ENCODE measurements around the gene ID4.
A peak's percentile ranks its signal among the peaks of the same experiment; 100 is the strongest.

ID4 gene, protein sequence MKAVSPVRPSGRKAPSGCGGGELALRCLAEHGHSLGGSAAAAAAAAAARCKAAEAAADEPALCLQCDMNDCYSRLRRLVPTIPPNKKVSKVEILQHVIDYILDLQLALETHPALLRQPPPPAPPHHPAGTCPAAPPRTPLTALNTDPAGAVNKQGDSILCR

DNA sequence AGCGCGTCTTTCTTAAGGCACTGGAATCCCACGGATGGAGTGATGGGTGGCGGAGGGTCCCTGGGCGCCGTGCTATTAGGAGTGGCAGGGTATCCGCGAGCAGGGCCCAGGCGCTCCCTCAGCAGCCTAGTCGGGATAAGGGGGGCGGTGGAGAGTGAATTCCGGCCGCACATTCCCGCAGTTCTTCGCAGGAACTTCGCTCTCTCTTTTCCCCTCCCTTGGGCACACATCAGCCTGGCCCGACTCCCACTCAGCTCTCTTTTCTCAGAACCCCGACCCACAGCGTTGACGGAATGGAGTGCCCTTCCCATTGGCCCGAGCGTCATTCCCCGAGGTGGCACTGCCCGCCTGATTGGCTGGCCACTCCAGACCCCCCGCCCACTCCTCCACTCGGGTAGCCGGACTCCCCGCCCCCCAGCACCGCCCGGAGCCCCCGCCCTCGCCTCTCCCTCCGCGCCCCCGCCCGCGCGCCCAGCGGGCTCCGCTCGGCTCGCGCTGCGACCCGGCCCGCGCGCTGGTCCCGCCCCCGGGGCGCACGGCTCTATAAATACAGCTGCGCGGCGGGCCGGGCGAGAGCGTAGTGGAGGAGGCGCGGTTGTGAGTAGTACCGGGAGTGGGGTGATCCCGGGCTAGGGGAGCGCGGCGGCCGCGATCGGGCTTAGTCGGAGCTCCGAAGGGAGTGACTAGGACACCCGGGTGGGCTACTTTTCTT, at the start of gene ID4:
Gene ID4, plus strand, starts transcription at position 572 of the 712 bp plus-strand sequence. CDS start 385 bp downstream, outside the sequence.
- DNase-seq (ENCODE audit: low read depth in 2 of 3, low spot score in 1 of 3), result no peak

DNA sequence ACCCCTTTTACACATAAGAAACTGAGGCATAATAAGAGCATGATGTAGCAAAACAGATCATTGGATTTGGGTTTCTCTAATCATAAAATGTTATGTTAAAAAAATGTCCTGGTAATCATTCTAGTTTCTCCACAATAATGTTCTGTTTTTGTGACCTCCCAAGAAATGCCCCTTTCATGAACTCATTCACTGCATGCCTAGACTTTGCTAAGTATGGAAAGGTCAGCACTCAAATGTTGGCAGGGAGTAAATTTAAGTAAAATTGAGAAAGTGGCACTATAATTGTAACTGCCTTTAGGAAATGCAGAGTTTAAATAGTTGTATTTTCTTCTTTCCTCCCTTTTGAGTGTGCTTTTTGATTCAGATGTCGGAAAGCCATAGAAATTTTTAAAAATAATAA, 48.5 kb upstream of the ID4 start:
- no peak for DNase-seq (ENCODE audit: low read depth in 2 of 3, low spot score in 1 of 3)

DNA sequence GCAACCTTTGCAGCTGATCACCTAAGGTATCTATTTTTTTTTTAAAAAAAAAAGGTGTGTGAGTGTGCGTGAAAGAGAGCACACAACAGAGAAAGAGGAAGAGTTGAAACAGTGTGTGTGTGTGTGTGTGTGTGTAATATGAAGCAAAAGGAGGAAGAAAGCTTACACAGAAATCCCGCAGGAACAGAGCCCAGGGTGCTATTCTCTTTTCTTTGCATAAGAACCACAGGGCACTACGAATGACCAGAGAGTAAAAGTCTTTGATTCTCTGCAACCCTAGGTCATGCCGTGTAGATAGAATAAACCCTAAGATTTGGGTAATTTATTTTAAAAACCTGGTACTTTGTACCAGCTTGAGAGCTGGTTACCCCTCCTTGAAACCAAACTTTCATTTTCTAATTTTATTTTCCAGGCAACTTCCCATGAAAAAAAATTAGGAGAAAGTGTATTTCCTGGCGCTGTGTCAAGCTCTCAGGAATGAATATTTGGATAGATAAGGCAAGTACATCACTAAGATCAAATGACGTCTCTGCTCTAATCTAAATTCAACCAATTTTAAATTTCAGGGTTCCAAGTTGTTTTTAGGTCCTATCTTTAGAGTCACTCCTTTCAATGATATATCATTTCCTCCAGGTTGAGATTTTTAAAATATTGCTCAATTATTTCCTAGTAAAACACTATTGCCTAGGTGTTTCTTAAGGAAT, 47.9 kb upstream of the ID4 start:
- no peak for DNase-seq (ENCODE audit: low read depth in 2 of 3, low spot score in 1 of 3)

DNA sequence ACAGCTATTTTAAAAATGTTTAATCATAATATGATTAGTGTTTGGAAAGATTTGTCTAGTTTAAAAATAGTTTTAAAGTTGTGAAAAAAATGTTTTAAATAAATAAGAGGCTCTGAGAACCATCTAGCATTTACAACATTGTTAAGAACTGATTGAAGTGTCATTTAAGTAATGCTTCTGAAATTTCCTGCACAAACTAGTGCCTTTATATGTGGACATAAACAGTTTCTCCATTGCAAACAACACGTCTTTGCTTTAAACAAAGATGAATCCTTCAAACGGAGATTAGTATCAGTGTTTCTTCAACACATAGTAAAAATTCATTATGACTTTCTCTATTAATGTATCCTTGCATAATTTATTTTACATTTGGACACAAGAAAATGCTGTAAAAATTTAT, 45.9 kb upstream of the ID4 start:
- DNase-seq (ENCODE audit: low read depth in 2 of 3, low spot score in 1 of 3), result no peak

DNA sequence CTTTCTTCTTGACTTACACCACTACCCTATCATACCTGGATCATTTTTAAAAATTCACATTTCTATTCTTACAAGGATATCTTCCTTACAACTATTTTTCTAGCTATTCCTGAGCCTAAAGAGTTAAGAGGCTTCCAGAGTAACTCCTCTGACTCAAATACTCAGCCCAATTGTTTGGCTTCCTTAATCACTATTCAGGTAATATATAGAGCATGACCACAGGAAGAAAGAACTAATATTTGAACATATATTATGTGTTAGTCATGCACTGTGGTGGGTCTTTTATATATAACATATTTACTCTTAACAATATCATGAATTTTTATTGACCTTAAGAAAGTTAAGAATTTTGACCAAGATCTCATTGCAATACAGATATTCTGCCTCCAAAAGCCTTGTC, 42.0 kb upstream of the ID4 start:
- no peak for DNase-seq (ENCODE audit: low read depth in 2 of 3, low spot score in 1 of 3)

DNA sequence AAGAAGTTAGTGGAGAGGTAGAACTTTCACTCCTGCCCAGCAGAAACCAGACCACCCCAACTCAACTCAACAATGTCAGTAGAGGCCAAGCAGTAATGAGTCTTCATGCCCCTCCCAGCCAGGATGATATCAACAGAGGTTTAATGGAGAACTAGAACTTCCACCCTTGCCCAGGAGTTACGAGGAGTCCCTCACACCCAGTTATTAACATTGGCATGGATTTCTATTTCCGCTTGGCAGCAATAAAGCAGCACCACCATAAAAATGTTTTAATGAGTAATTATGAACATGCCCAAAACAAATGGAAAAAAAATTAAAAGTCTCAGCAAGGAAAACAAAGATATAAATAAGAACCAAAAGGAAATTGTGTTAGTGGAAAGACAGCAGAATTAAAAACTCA, 40.7 kb upstream of the ID4 start:
- DNase-seq (ENCODE audit: low read depth in 2 of 3, low spot score in 1 of 3), result no peak

DNA sequence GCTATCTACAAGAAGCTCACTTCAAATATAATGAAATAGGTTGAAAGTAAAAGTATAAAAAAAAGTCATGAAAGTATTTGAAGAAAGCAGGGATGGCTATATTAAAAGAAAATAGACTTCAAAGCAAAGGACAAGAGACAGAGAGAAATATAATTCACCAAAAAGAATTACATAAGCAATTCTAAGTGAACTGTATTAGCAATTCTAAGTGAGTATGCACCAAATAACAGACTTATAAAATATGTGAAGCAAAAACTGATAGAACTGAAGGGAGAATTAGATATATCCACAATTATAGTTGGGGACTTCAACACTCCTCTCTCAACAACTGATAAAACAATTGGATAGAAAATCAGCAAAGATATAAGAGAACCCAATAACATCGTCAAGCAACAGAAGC, 38.8 kb upstream of the ID4 start:
- DNase-seq (ENCODE audit: low read depth in 2 of 3, low spot score in 1 of 3), result no peak

DNA sequence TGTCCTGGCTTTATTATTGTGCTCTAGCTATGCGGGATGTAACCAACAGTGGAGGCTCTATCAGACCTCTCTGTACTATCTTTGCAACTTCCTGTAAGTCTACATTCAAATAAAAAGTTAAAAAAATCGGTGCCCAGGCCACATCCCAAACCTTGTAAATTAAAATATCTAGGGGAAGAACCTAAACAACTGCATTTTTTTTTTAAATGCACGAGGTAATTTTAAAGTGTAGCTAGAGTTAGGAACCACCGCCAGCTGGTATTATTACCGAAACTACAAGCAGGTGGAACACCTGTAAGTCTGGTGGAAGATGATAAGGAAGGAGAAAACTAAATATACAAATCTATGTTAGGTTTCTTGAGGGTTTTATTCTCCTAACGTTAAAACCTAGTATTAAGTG, 34.5 kb upstream of the ID4 start:
- no peak for DNase-seq (ENCODE audit: low read depth in 2 of 3, low spot score in 1 of 3)

DNA sequence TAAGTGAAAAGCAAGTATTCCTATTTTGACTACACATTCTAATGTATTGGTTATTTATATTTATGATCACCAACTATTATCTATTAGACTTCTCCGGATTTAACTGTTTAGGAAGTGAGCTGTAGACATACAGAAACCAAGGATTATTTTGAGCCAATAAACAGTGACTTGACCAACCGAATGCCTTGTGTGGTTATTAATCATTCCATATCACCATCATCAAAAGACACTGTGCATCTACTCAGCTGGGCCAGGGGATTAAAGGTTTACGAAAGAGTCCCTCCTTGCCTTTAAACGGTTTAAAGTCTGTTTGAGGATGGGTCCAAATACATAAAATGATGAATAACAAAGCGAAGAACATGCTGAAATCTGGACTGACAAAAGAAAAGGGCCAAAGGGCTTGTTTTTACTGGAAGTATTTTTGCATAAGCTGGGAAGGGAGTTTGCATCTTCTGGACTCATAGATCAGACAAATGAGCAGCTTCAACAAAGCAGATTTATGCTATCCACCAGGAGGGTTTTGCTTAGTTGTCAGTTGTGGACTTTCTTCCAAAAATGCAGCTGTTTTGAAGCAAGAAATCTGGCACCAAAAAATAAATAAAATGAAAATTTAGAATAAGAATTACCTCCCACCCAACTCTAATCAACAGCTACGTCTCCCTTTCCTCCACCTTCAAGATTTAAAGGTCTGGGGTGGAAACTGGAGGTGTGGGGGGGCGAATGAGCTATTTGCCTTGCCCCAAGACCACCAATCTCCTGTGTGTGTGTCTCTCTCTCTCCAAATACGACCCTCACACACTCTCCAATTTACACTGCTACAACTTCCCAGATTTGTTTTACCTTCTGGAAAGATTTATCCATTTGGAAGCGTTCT, 33.6 kb upstream of the ID4 start:
- DNase-seq (ENCODE audit: low read depth in 2 of 3, low spot score in 1 of 3), result no peak

DNA sequence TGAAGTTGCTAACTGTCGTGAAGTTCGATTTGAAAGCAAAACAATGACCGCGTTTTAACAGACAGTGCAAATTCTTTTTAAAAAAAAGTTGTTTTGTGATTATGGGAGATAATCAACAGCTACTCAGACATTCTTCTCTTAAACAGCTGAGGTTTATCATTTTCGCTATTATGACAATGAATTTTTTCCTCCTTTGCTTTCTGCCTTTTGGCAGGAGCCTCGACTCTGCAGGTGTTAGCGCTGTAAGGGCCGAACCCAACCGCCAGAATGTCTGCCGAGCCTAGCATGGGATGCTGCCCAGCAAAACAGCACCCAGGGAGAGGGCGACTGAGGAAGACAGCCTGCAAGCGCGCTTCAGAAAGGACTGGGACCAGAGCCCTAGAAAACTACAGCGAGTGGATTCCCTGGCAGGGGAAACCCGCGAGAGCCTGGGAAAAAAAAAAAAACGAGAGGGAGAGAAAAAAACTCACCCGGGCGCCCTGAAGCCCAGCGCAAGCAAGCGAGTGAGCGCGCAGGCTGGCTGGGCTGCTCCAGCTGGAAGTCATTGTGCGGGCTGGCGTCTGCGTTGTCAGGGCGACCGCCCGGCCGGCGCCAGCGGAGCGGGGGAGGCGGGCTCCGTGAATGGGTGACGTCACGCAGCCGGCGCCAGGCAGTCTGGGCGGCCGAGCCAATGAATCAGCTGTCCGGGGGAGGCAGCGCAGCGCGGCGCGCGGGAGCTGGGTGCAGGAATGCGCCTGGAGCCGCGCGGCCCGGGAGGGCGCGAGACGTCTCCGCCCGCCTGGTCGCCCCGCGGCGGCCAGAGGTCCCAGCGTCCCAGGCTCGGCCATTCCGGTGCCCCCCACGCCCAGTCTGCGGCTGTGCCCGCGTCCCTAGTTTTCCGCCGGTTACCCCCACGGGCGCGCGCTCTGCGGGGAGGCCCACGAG, 32.7 kb upstream of the ID4 start:
- DNase-seq (ENCODE audit: low read depth in 2 of 3, low spot score in 1 of 3), result peak; percentile 59 to 61 (median 61)

DNA sequence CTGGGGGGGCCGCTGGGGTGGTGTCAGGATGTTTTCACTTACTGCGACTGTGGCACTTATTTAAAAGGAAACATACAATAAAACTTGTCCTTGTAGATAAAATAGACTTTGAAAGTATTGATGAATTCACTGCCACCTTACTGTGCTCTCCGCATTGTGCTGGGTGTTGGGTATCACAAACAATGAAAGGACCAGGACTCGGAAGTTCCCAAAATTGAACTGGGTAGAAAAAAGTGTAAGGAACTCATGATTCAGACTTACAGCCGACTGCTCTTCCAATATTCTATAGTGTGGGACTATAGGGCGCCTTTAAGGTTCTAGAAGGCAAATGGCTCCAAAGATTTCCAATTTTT, 32.1 kb upstream of the ID4 start:
- DNase-seq (ENCODE audit: low read depth in 2 of 3, low spot score in 1 of 3), result no peak

DNA sequence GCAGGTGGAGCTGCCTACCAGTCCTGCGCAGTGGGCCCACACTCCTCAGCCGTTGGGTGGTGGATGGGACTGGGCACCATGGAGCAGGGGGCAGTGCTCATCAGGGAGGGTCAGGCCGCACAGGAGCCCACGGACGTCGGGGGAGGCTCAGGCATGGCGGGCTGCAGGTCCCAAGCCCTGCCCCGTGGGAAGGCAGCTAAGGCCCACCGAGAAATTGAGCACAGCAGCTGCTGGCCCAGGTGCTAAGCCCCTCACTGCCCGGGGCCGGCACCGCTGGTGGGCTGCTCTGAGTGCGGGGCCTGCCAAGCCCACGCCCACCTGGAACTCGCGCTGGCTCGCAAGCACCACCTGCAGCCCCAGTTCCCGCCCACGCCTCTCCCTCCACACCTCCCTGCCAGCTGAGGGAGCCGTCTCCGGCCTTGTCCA, 30.2 kb upstream of the ID4 start:
- DNase-seq (ENCODE audit: low read depth in 2 of 3, low spot score in 1 of 3), result no peak

DNA sequence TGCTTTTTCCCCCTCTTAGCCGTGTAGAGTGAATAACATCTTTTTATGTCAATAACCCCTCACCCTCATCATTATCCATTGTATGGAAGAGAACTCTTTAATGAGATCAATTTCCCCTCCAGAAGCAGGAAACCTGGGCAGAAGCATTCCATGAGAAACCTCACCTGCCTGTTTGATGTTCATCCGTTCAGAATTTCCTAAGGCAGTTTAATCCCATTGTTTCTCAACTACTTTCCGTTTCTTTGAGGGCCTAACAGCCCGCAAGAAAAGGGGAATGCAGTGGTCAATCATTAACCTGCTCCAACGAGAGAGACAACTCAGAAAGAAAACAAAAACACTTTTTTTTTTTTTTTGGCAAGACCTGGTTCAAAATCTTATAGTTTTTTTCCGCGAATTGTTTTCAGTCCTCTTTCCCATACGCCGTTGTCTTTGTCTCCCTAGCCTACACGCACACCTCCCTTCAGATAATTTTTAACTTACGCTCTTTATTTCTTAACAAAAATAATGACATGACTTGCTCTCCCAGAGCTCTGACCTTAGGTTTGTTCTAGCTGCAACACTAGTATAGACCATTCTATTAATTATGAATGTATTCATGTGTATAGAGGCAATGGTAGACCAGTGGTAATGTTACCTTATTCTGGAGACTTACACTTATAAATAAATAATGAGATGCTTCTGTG, 25.6 kb upstream of the ID4 start:
- DNase-seq (ENCODE audit: low read depth in 2 of 3, low spot score in 1 of 3), result no peak

DNA sequence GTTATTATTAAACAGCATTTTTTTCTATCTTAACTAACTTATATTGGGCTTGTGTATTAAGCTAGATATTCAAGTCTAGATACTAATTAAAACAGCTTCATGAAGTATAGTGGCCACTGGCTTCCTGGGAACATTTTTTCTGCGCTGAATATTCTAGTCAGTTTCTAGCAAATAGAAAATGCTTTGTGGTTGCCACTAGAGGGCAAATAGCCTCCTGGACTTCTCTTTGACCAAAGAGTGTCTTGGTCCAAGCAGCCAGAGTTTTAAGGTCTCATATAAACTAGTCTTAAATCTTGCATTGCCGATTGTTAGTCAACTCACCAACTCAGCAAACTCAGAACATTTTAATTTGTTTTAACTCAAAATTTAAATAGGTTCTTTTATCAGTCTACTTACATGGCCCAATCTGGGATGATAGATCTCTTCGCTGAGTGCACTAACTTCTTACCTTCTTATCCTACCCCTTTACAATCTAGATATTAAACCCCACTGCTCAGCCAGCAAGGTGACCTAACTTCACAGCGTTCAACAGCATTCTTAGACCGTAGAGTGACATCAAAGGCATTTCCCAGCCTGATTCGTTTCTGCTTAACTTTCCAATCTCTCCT, 24.6 kb upstream of the ID4 start:
- no peak for DNase-seq (ENCODE audit: low read depth in 2 of 3, low spot score in 1 of 3)

DNA sequence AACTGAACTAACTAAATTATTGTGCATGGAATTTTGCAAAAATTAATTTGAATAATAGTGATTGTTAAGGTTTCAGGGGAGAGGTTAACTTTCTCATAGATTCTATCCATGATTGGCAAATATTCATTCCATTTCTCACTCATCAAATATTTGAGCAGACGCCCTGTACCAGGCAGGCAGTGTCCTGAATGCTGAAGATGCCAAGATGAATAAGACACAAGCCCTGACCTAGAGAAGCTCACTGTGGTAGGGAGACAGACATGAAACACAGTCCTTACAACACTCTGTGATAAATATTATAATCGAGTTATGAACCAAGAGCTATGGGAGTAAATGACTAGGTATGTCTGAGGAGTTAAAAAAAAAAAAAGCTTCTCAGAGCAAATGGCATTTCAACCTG, 18.4 kb upstream of the ID4 start:
- no peak for DNase-seq (ENCODE audit: low read depth in 2 of 3, low spot score in 1 of 3)

DNA sequence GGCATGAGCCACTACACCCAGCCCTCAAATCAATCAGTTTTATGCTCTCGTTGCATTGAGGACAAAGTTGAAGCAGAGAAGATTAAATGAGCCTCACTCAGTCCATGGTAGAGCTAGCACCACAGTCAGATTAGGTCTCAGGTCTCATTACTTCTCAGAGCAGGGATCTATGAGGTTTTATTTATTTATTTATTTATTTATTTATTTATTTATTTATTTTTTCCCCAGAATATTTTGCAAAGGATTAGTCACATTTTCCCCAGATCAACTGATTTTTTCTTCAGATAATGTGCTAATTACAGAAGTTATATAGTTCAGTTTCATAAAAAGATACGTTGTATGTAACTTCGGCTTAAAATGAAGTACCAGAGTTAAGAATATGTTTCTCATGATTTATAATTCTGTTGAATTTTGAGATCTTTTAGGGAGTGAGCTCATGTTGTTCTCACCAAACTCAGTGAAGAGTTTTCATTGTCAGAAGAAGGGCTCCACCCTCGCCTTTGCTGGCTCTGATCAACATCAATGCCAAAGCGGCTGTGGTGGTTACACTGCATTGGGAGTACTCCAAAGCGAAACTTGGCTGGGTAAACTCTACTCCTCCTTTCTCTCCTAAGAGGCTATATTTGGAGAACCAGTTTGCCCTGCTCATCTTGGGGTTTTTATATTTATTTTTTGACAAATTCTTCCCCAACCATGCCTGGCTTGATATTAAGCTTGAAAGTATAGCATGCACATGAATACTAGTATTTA, 12.9 kb upstream of the ID4 start:
- DNase-seq (ENCODE audit: low read depth in 2 of 3, low spot score in 1 of 3), result no peak

DNA sequence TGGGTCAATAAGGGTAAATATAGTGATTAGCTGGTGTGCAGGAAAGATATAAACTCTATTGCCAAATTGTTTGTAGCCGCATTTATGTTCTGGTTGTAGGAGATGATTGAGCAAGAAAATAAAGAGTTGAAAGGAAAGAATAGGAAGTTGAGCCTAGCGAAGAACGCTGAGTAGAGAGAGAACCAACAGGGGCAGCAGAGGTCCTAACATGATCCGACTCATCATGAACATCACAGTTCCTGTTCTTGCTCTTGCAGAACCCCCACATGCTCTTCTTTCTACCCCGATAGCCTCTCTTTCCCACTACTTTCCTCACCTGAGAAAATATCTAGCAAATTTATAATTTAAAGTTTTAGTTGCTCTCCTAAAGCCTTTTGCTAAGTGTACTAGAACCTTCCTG, 9.9 kb upstream of the ID4 start:
- DNase-seq (ENCODE audit: low read depth in 2 of 3, low spot score in 1 of 3), result no peak

DNA sequence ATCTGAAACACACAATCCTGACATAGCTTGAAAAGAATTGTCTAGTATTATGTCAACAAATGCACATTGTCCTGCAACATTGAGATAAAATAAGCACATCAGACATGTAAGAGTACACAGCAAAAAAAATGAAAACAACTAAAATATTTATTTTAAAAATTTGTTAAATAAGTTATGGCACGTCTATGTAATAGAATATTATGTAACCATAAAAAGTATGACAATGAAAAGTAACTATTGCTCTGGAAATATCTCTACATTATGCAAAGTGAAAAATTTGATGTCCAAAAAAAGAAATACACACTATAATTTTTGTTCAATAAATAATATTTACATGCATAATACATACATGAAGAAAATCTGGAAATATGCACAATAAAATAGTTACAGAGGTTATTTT, 9.3 kb upstream of the ID4 start:
- no peak for DNase-seq (ENCODE audit: low read depth in 2 of 3, low spot score in 1 of 3)

DNA sequence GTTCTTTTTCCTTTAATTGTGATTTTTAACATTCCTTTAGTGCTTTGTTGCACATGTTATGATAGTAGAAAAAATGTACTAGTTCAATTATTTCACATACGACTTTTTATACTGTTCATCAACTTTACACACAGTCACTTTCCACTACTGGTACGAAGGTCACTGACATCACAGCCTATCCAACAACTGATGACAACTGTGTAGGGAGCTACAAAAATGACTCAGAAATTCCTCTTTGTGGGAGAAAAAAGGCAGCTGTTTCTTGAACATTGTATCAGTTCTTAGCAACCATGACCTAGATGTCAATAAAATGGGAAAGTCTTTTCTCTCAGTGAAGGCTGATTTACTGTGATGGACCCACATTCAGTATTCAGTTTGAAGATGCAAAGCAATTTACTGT, 7.0 kb upstream of the ID4 start:
- DNase-seq (ENCODE audit: low read depth in 2 of 3, low spot score in 1 of 3), result no peak
